ENCODE results near the gene CDHR5. TPM values are rescaled to one million over a fixed set of nuclear protein-coding genes. Genes with fewer than 3 reads are reported as not detected.

Gene CDHR5
- total and polyA plus RNA-seq, 3 donors from 2014 or later = 0.12 to 2.3 (median 0.63) TPM

DNA sequence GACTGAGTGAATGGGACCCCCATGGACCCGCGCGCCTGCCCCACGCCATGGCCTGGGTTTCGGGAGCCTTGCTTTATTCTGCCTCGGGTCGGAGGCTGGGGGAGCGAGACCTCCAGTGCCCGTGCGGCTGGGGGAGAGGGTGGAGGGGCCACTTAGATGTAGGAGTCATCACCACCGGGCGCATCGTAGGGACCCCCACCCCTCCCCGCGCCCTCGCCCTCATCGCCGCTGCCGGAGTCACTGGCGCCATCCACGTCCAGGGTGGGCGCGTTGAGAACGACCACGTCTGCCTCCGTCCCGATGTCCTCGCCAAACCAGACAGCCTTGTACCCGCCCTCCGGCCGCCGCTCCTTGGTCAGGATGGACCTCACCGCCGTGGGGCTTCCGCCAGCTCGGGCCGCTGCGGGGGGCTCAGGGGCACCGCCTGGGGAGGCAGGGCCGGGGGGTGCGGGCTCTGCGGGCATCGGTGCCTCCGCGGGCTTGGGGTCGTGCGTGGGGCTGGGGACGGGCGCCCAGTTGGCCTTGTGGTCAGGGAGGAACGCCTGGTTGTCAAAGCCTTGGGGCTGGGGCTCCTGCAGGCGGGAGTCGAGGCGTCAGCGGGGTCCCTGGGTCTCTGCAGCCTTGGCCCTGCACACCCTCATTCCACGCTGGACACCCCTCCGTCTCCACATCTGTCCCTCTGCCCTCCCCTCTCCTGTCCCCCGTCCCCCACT is 7.4 kb downstream of the CDHR5 start:
- peaks cover 15% of the 10 kb centered on the region for H3K4me1 ChIP-seq
- intact Hi-C loops (cut with DNase I; ENCODE audit: low total_unique reads) = no loop called here
- no peaks in the 10 kb centered on the region for H3K27me3 ChIP-seq
- H3K27ac ChIP-seq = no peak overlapping the region
- no peaks in the 10 kb centered on the region for H3K9me3 ChIP-seq
- no peak overlapping the region for H3K4me3 ChIP-seq
- DNase-seq = no peak
- TF ChIP-seq POLR2A (IDR thresholded peaks at IDR 0.05) = no peak
- TF ChIP-seq, protein P1, sequence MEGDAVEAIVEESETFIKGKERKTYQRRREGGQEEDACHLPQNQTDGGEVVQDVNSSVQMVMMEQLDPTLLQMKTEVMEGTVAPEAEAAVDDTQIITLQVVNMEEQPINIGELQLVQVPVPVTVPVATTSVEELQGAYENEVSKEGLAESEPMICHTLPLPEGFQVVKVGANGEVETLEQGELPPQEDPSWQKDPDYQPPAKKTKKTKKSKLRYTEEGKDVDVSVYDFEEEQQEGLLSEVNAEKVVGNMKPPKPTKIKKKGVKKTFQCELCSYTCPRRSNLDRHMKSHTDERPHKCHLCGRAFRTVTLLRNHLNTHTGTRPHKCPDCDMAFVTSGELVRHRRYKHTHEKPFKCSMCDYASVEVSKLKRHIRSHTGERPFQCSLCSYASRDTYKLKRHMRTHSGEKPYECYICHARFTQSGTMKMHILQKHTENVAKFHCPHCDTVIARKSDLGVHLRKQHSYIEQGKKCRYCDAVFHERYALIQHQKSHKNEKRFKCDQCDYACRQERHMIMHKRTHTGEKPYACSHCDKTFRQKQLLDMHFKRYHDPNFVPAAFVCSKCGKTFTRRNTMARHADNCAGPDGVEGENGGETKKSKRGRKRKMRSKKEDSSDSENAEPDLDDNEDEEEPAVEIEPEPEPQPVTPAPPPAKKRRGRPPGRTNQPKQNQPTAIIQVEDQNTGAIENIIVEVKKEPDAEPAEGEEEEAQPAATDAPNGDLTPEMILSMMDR (IDR thresholded peaks at IDR 0.05) = no peak
- H3K36me3 ChIP-seq (ENCODE audit: low read depth, missing control alignments) = no peaks in the 10 kb centered on the region
- WGBS, 2 donors = 94% methylated on average over 36 to 57 of the region's 57 CpGs

- Histone ChIP-seq H3K27ac (peak overlapping the region; percentile 81 to 89), H3K36me3 (ENCODE audit: low read depth, missing control alignments) (no peaks in the 10 kb centered on the region), H3K9me3 (no peaks in the 10 kb centered on the region), H3K4me3 (peak overlapping the region in 1 of 2 donors; percentile 80), H3K27me3 (no peaks in the 10 kb centered on the region), H3K4me1 (peaks cover 20% of the 10 kb centered on the region)
- 73 to 81% methylated on average over 18 to 39 of the region's 39 CpGs for WGBS, 2 donors
- no peak for DNase-seq
- intact Hi-C loops (cut with DNase I; ENCODE audit: low total_unique reads) = no loop called here
- TF ChIP-seq, protein P1 (IDR thresholded peaks at IDR 0.05) = no peak
- no peak for TF ChIP-seq POLR2A (IDR thresholded peaks at IDR 0.05)
Observed at GRCh38 chr11:616320-617198, 8.2 kb downstream of the CDHR5 start.

DNA sequence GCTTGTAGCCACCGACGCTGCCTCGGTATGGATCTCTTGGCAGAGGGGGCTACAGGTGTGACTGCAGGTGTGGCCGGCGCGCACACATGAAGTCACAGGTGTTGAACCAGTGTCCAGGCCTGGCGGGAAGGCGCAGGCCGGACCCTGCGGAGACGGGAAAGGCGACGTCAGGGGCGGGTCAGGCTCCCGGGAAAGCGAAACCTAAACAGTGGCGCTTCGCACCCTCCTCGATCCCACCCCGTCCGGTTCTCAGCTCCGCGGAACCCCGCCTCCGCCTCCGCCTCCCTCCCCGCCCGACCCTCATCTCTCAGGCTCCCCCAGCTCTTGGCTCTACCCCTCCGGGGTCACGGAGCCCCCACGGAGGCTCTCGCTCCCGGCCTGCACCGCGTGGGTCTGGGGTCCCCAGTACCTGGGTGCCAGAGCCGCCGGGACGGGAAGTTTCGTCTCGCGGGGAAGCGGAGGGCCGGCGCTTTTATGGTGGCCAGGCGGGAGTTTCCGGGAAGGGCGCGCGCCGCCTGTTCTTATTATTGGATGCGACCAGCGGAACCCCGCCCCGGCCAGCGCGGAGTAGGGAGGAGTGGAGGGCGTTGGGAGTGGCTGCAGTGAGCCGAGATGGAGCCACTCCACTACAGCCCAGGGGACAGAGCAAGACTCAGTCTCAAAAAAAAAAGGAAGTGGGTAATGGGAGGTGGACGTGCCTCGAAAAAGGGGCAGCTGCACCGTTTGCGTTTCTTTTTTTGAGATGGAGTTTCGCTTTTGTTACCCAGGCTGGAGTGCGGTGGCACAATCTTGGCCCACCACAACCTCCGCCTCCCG is 9.0 kb downstream of the CDHR5 start, which contains the start of gene IRF7:
Gene IRF7 (minus strand): TSS at position 447 of the 816 bp plus-strand sequence. CDS start 586 bp downstream, outside the sequence.
- intact Hi-C loops (cut with DNase I; ENCODE audit: low total_unique reads) = no loop called here
- H3K27me3 ChIP-seq = no peaks in the 10 kb centered on the region
- 10 to 15% methylated on average over 46 to 49 of the region's 66 CpGs for WGBS, 2 donors
- peak within 1 kb of the TSS; percentile 81 to 89 for H3K27ac ChIP-seq
- no peak for TF ChIP-seq POLR2A (IDR thresholded peaks at IDR 0.05)
- TF ChIP-seq, protein P1 (IDR thresholded peaks at IDR 0.05) = no peak
- H3K36me3 ChIP-seq (ENCODE audit: low read depth, missing control alignments) = no peaks in the 10 kb centered on the region
- peak within 1 kb of the TSS; percentile 55 to 80 for H3K4me3 ChIP-seq
- H3K9me3 ChIP-seq = no peaks in the 10 kb centered on the region
- DNase-seq = peak; percentile 96
- peaks cover 25% of the 10 kb centered on the region for H3K4me1 ChIP-seq

GRCh38 chr11:614623-615503 is 9.9 kb downstream of the CDHR5 start:
- intact Hi-C loops (cut with DNase I; ENCODE audit: low total_unique reads) = no loop called here
- TF ChIP-seq POLR2A (IDR thresholded peaks at IDR 0.05) = no peak
- TF ChIP-seq, protein P1 (IDR thresholded peaks at IDR 0.05) = no peak
- Histone ChIP-seq H3K27ac (peak overlapping the region; percentile 81 to 89), H3K4me3 (peak overlapping the region; percentile 55 to 80), H3K4me1 (peaks cover 25% of the 10 kb centered on the region), H3K27me3 (no peaks in the 10 kb centered on the region), H3K36me3 (ENCODE audit: low read depth, missing control alignments) (no peaks in the 10 kb centered on the region), H3K9me3 (no peaks in the 10 kb centered on the region)
- 55 to 64% methylated on average over 20 to 67 of the region's 68 CpGs for WGBS, 2 donors
- no peak for DNase-seq

All from testis (tissue), 3 donors.